ENCODE measurements around the gene BRIP1. TPM values are rescaled to one million over a fixed set of nuclear protein-coding genes. Genes with fewer than 3 reads are reported as not detected.
"Not testable (repeated sequence)": the region's sequence is repeated elsewhere in the genome, so short reads cannot be mapped to it uniquely, and the experiment has no call there.

BRIP1 gene
- total RNA-seq, 4 donors from 2014 or later, result 0.80 to 2.4 (median 0.93) TPM

DNA sequence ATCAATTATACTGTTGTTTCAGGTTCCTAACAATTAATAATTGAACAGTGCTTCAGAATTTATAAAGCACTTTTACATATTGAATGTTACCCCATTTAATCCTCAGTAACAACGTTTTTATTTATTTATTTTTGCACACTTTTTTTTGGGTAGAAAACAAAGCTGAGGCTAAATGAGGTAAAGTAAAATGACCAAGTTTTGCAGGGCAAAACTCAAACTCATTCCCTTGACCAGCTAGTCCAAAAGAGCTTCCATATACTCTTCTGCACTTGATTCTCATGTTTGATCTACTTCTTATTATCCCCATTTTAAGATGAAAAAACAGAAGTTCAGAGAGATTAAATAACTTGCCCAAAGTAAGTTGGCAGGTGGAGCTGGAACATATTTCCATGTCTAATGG, 191.2 kb downstream of the BRIP1 start:
- intact Hi-C loops (cut with DNase I; ENCODE audit: low total_unique reads), result no loop called here

GRCh38 chr17:61670691-61671090, 192.6 kb downstream of the BRIP1 start:
- WGBS, 2 donors, result 75 to 76% methylated on average over 2 of the region's 2 CpGs
- no peak for DNase-seq (ENCODE audit: low spot score in 2 of 2)
- intact Hi-C loops (cut with DNase I; ENCODE audit: low total_unique reads), result no loop called here

More for the DNA sequence above, 191.2 kb downstream of the BRIP1 start:
- 51 to 63% methylated on average over 1 of the region's 1 CpG for WGBS, 2 donors
- TF ChIP-seq, protein P1, sequence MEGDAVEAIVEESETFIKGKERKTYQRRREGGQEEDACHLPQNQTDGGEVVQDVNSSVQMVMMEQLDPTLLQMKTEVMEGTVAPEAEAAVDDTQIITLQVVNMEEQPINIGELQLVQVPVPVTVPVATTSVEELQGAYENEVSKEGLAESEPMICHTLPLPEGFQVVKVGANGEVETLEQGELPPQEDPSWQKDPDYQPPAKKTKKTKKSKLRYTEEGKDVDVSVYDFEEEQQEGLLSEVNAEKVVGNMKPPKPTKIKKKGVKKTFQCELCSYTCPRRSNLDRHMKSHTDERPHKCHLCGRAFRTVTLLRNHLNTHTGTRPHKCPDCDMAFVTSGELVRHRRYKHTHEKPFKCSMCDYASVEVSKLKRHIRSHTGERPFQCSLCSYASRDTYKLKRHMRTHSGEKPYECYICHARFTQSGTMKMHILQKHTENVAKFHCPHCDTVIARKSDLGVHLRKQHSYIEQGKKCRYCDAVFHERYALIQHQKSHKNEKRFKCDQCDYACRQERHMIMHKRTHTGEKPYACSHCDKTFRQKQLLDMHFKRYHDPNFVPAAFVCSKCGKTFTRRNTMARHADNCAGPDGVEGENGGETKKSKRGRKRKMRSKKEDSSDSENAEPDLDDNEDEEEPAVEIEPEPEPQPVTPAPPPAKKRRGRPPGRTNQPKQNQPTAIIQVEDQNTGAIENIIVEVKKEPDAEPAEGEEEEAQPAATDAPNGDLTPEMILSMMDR (IDR thresholded peaks at IDR 0.05), result no peak
- TF ChIP-seq POLR2A (IDR thresholded peaks at IDR 0.05), result no peak
- DNase-seq (ENCODE audit: low spot score in 2 of 2), result no peak
- no peak overlapping the region for H3K4me3 ChIP-seq (ENCODE audit: low read depth, poor library complexity, severe bottlenecking)

GRCh38 chr17:61669522-61669921, 193.8 kb downstream of the BRIP1 start:
- no peak for DNase-seq (ENCODE audit: low spot score in 2 of 2)
- intact Hi-C loops (cut with DNase I; ENCODE audit: low total_unique reads), result no loop called here
- TF ChIP-seq, protein P1 (IDR thresholded peaks at IDR 0.05), result no peak
- no peak for TF ChIP-seq POLR2A (IDR thresholded peaks at IDR 0.05)
- H3K4me3 ChIP-seq (ENCODE audit: low read depth, poor library complexity, severe bottlenecking), result no peak overlapping the region

More at GRCh38 chr17:61670691-61671090, 192.6 kb downstream of the BRIP1 start:
- no peak for TF ChIP-seq POLR2A (IDR thresholded peaks at IDR 0.05)
- TF ChIP-seq, protein P1 (IDR thresholded peaks at IDR 0.05), result no peak
- no peak overlapping the region for H3K4me3 ChIP-seq (ENCODE audit: low read depth, poor library complexity, severe bottlenecking)

DNA sequence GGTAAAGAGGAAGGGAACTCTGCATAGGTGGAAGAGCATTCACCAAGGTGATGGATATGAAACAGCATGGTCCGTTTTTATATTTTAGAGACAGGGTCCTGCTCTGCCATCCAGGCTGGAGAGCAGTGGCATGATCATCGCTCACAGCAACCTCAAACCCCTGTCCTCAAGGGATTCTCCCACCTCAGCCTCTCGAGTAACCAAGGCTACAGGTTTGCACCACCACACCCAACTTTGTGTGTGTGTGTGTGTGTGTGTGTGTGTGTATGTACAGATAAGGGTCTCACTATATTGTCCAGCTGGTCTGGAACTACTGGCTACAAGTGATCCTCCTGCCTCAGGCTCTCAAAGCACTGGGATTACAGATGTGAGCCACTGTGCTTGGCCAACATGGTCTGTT, 194.8 kb downstream of the BRIP1 start:
- TF ChIP-seq POLR2A (IDR thresholded peaks at IDR 0.05), result no peak
- TF ChIP-seq, protein P1 (IDR thresholded peaks at IDR 0.05), result no peak
- 88 to 89% methylated on average over 3 of the region's 3 CpGs for WGBS, 2 donors
- intact Hi-C loops (cut with DNase I; ENCODE audit: low total_unique reads), result no loop called here
- DNase-seq (ENCODE audit: low spot score in 2 of 2), result no peak
- no peak overlapping the region for H3K4me3 ChIP-seq (ENCODE audit: low read depth, poor library complexity, severe bottlenecking)

DNA sequence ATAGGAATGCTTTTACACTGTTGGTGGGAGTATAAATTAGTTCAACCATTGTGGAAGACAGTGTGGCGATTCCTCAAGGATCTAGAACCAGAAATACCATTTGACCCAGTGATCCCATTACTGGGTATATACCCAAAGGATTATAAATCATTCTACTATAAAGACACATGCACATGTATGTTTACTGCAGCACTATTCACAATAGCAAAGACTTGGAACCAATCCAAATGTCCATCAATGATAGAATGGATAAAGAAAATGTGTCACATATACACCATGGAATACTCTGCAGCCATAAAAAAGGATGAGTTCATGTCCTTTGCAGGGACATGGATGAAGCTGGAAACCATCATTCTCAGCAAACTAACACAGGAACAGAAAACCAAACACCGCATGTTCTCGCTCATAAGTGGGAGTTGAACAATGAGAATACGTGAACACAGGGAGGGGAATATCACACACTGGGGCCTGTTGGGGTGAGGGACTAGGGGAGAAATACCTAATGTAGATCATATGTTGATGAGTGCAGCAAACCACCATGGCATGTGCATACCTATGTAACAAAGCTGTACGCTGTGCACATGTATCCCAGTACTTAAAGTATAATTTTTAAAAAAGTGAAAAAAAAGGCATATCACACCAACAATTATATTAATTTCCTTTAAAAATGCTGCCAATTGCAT, 196.8 kb downstream of the BRIP1 start:
- 91 to 94% methylated on average over 5 of the region's 5 CpGs for WGBS, 2 donors
- H3K4me3 ChIP-seq (ENCODE audit: low read depth, poor library complexity, severe bottlenecking); intact Hi-C loops (cut with DNase I; ENCODE audit: low total_unique reads); DNase-seq (ENCODE audit: low spot score in 2 of 2): not testable (repeated sequence)

DNA sequence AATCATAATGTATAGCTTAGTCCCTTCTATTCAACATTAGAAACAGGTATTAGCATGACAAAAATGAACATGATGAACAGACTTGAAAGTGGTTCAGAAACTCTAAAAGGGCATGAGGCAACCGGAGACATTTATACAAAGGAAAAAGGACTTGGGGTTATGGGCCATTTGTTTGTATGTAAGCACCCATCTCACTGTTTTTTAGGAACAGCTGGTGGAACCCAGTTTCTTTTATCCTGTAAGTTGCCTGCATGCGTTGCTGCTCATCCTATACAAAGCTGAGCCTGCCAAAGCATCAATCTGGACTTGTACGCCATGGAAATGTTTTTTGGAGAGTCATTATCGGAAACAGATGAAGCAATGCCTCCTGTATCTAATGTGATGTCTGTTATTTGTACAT, 200.0 kb downstream of the BRIP1 start:
- DNase-seq (ENCODE audit: low spot score in 2 of 2), result no peak
- intact Hi-C loops (cut with DNase I; ENCODE audit: low total_unique reads), result no loop called here
- WGBS, 2 donors, result 42 to 55% methylated on average over 4 of the region's 4 CpGs
- TF ChIP-seq POLR2A (IDR thresholded peaks at IDR 0.05), result no peak
- TF ChIP-seq, protein P1 (IDR thresholded peaks at IDR 0.05), result no peak
- H3K4me3 ChIP-seq (ENCODE audit: low read depth, poor library complexity, severe bottlenecking), result no peak overlapping the region

Measured in lower leg skin (tissue), 4 donors.